ENCODE measurements around the gene PSMA3.

The PSMA3 gene

DNA sequence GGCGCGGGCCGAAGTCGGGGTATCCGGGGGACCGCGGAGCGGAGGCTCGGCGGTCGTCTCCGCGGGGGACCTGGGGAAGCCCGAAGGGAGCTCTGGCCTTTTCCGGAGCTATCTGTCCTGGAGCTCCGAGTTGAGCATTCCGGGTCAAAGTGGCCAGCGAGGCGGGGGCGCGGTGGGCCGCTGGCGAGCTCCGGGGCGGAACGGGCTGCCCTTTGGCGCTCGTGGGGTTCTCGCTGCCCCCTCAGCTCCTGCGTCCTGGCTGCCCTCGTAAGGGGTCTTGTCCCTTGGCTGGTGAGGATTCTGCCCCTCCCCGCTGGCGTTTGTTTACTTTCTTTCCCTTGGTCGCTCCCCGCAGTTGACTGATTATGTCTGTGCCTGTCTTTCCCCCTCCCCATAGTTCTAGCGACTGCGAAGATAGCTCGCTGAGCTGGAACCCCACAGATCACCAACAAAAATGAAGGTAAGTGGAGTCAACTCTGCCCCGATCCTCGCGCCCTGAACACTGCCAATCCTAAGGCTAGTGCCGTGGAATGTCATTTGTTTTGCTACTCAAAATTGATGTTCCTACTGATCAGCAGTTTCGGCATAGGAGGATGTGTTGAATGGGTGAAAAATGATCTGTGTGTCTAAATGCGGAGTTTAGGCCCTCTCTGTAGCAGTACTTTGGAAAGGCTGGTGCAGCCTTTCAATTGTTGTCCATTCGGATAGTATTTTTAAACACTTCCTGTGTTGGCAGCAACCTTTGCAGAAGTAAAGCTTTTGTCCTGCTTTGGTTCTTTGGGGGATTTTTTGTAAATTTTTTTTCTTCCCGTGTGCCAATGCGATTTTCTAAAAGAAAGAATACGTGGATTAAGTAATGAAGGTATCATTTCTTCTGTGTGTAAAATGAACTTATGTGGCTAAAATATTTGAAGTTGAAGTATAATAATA lies 55.0 kb downstream of the PSMA3 start:
- no peak for DNase-seq

DNA sequence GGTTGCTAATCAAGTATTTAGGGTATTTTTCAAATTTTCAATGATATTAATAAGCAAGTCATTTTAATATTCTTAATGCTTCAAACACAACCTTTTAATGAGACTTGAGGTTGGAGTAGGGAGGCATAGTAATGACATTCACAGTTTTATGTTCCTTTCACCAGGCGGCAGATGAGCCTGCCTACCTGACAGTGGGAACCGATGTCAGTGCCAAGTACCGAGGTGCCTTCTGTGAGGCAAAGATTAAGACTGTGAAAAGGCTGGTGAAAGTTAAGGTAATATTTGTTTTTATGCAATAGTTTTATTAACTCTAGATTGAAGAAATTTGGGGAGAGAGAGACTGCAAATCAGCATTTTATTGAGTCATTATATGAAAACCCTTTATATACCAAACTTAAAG lies 56.8 kb downstream of the PSMA3 start:
- DNase-seq: no peak

DNA sequence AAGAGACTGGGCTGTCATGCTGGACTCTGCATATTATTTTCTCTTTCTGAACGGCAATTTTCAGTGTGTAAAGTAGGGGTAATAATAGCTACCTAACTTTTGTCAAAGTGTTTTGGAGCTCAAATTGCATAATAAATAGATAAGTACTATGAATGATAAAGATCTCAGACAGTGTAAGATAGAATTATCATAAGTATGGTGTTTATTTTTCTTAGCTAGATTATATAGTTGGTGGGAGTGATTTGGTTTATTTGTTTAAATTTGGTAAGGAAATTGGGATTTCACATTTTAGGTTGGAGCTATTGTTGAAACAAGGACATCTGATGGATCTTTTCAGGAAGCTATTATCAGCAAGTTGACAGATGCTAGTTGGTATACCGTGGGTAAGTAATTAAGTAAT lies 61.1 kb downstream of the PSMA3 start:
- no peak for DNase-seq

DNA sequence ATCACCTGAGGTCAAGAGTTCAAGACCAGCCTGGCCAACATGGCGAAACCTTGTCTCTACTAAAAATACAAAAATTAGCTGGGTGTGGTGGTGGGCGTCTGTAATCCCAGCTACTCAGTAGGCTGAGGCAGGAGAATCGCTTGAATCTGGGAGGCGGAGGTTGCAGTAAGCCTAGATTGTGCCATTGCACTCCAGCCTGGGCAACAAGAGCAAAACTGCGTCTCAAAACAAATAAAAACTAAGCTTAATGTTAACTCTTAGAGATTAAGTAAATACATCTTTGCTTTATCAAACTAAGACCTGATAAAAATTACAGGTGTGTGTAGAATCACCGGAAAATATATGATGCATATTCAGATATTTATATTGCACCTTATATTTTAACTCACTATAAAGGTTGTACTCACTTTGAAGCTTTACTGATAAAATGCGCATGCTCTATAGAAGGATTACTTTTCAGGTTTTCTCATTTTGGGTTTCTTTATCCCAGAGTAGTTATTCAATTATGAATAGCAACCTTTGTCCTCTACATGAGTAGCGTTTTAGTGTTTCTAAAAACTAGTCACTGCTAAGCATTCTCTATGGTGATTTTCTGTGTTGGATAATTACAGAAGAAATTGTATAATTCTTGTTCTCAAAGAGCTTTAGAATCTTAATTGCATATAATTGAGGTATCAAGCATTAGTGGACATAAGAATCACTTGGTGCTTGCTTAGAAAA lies 63.1 kb downstream of the PSMA3 start:
- no peak for DNase-seq

DNA sequence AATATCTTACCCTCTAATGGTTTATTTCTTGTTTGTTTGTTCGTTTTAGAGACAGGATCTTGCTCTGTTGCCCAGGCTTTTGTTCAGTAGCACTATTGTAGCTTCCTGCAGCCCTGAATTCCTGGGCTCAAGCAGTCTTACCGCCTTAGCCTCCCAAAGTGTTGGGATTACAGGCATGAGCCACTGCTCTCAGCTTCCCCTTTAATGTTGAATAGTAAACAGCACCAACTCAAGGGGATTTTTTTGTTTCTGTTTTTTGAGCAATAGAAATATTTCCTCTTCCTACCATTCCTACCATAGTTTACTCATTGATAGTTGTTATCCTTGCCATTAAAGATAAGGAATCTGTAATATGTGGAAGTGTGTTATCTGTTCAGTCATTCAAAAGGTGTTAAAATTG lies 64.4 kb downstream of the PSMA3 start:
- no peak for DNase-seq

DNA sequence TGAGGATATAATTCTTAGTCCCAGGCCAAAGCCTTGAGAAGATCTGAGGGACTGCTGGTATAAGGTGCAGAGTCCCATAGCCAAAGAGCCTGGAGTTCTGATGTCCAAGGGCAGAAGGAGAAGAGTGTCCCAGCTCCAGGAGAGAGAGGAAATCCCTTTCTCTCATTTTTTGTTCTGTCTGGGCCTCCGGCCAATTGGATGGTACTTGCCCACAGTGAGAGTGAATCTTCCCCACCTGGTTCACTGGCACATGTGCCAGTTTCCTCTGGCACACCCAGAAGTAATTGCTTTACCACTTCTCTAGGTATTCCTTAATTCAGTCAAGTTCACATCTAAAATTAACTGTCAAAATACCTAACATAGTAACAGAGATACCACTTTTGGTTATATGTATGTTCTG lies 69.1 kb downstream of the PSMA3 start:
- DNase-seq: no peak

DNA sequence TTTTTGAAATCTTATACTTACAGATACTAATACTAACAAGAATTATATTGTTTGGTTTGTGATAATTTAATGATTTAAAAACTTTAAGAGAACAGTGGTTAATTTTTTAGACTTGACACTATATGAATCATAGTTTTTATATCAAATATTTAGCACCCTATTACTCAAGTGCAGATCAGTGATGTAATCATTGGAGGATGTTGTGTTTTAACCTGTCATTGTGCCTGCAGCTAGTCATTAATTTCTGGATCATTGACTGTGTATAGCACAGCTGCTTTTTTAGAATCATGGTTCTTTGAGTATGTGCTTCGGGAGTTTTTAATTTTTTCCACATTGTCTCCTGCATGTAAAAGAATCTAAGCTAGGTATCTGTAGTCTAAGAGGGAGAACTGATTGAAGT lies 71.0 kb downstream of the PSMA3 start:
- no peak for DNase-seq
